TTC549 (cell line): ENCODE data around the gene PIGR.

ENCODE experiments used
- FAIRE-seq: peaks from 2 replicates; lab custom pipeline; 2012; peaks lifted over from hg19 to GRCh38; lab: Jason Lieb, UNC

PIGR gene

GRCh38 chr1:206890125-206891060 is 55.9 kb downstream of the PIGR start:
- FAIRE-seq: no peak

- no peak for FAIRE-seq
Observed at GRCh38 chr1:206887701-206888100, 58.6 kb downstream of the PIGR start.

GRCh38 chr1:206886831-206887230 is 59.4 kb downstream of the PIGR start:
- no peak for FAIRE-seq

GRCh38 chr1:206885341-206886060 is 60.8 kb downstream of the PIGR start:
- FAIRE-seq: no peak

- no peak for FAIRE-seq
Observed at GRCh38 chr1:206883876-206884275, 62.4 kb downstream of the PIGR start.

GRCh38 chr1:206883160-206883559 is 63.1 kb downstream of the PIGR start:
- no peak for FAIRE-seq

- FAIRE-seq: no peak
Observed at GRCh38 chr1:206882555-206882954, 63.7 kb downstream of the PIGR start.

- FAIRE-seq: no peak
Observed at GRCh38 chr1:206880314-206880713, 66.0 kb downstream of the PIGR start.
